Lower leg skin (tissue), 4 donors: ENCODE data around the gene C1QTNF8. TPM values are rescaled to one million over a fixed set of nuclear protein-coding genes. Genes with fewer than 3 reads are reported as not detected.

Source experiments
- DNase-seq, 2 donors: peaks; one replicate each; pipeline ENCODE4 v3.0.0-alpha.2; 2019; ENCODE audit warnings: low spot score in 2 of 2
- H3K4me3 ChIP-seq: fragments of 200-600 bp; sonication (generic); 2 replicates; pipeline ENCODE4 v1.5.1; 2017; ENCODE audit warnings: mild to moderate bottlenecking, low read depth; ENCODE audit not compliant: poor library complexity, severe bottlenecking
- CTCF ChIP-seq, 3 donors: fragments of 450-650 bp; IDR thresholded peaks; one replicate each; pipeline ENCODE4 v1.5.1; 2016; ENCODE audit warnings: antibody characterized with exemption in 3 of 3, mild to moderate bottlenecking in 3 of 3, moderate library complexity in 2 of 3
- POLR2A ChIP-seq, 2 donors: fragments of 450-650 bp; IDR thresholded peaks; one replicate each; pipeline ENCODE4 v1.6.1; 2016 to 2017; ENCODE audit warnings: antibody characterized with exemption in 2 of 2, mild to moderate bottlenecking in 1 of 2, moderate library complexity in 1 of 2
- WGBS, 2 donors: methylation state at CpG; one replicate each; pipeline ENCODE4 v1.1.5; 2018; 5-methylcytosine and 5-hydroxymethylcytosine counted together
- intact Hi-C: fragments of 100-400 bp; cut with DNase I; formaldehyde crosslinking; loops from one replicate; pipeline ENCODE4 v1.15.0; 2023; ENCODE audit warnings: low total_unique reads
- total RNA-seq, 4 donors: library from RNA; depleted of rRNA; stranded (reverse); fragments of >200 nt; gene quantifications; one replicate each; pipeline ENCODE4 v1.1.0, GENCODE V29; 2016

Gene C1QTNF8
- total RNA-seq, 4 donors from 2014 or later = not detected

GRCh38 chr16:1106659-1107058 is 10.6 kb upstream of the C1QTNF8 start:
- intact Hi-C loops = no loop called here
- WGBS, 2 donors = 53 to 80% methylated on average over 8 to 16 of the region's 16 CpGs
- TF ChIP-seq POLR2A (IDR thresholded peaks at IDR 0.05) (no peak), CTCF (IDR thresholded peaks at IDR 0.05) (no peak)

GRCh38 chr16:1105888-1106620 is 10.0 kb upstream of the C1QTNF8 start:
- H3K4me3 ChIP-seq = no peak overlapping the region
- 13 to 43% methylated on average over 8 to 16 of the region's 26 CpGs for WGBS, 2 donors
- TF ChIP-seq POLR2A (IDR thresholded peaks at IDR 0.05) = no peak
- TF ChIP-seq CTCF (IDR thresholded peaks at IDR 0.05) = no peak
- intact Hi-C loops = no loop called here
- no peak for DNase-seq

More at GRCh38 chr16:1106659-1107058, 10.6 kb upstream of the C1QTNF8 start:
- H3K4me3 ChIP-seq = no peak overlapping the region
- DNase-seq = no peak

DNA sequence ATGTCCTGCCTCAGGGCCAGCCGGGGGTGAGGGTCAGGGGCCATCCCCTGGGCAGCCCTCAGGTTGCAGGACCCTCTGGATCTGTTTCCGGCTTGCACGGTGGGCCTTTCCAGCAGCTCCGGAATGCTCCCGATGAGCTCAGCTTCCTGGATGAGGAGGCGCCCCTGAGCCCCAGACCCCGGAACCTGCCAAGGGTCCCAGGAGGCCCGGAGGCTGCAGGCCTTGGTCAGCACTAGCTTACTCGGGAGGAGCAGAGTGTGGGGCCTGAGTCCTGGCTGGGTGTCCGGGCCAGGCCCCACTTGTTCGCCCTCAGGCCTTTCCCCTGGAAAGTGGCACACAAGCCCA is 7.6 kb upstream of the C1QTNF8 start:
- intact Hi-C loops = no loop called here
- WGBS, 2 donors = 37 to 40% methylated on average over 2 to 4 of the region's 11 CpGs
- no peak overlapping the region for H3K4me3 ChIP-seq
- TF ChIP-seq CTCF (IDR thresholded peaks at IDR 0.05) = no peak
- no peak for TF ChIP-seq POLR2A (IDR thresholded peaks at IDR 0.05)
- no peak for DNase-seq

DNA sequence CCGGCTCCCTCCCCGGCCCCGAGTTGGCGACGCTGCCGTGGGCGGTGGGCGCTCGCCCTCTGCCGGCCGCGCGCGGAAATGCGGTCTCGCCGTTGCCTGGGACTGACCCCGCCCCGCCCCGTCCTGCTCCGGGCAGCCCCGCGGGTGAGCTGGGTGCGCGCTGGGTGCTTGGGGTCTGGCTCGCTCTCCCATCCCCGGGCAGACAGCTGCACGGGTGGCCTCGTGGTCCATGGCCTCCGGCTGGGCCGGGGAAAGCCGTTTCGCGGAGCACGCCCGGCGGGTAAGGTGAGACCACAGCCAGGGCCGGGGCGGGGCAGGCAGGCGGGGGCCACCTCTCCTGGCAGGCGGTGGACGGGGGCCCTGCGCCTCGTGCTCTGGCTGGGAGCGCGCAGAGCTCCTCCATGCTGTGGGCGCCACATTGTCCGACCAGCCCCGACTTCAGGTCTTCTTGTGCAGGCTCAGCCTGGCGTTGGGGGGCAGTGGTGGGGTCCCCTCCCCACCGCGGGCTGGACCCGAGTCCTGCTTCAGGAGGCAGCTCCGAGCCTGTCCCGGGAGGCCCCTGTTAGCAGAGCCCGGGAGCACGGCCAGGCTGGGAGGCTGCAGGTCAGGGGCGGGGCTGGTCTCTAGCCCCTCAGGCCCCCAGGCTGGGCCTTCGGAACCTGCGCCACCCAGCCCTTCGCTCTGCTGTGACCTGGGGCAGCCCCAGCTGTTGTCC is 7.0 kb upstream of the C1QTNF8 start:
- intact Hi-C loops = no loop called here
- TF ChIP-seq CTCF (IDR thresholded peaks at IDR 0.05) = no peak
- no peak for TF ChIP-seq POLR2A (IDR thresholded peaks at IDR 0.05)
- whole genome bisulfite sequencing, 2 donors = 4% methylated on average over 22 of the region's 61 CpGs; no CpG with 5 or more reads in 1 of the 2 donors
- DNase-seq = peak in 1 of 2 donors; percentile 26
- no peak overlapping the region for H3K4me3 ChIP-seq

- DNase-seq = no peak
- WGBS, 2 donors = 47 to 51% methylated on average over 10 to 26 of the region's 26 CpGs
- intact Hi-C loops = no loop called here
- no peak overlapping the region for H3K4me3 ChIP-seq
- no peak for TF ChIP-seq CTCF (IDR thresholded peaks at IDR 0.05)
- TF ChIP-seq POLR2A (IDR thresholded peaks at IDR 0.05) = no peak
Measured at GRCh38 chr16:1102333-1102700, 6.3 kb upstream of the C1QTNF8 start.
